ENCODE data around the gene POR. TPM values are rescaled to one million over a fixed set of nuclear protein-coding genes. Genes with fewer than 3 reads are reported as not detected.

The POR gene
- polyA plus RNA-seq, 4 donors: 80.5 to 461 (median 262) TPM

- no peak for FAIRE-seq
- 75 to 87% (median 84%) methylated on average over 9 to 10 of the region's 10 CpGs for WGBS, 3 donors
Observed at GRCh38 chr7:75968012-75968411, 53.1 kb downstream of the POR start.

GRCh38 chr7:75968561-75969001 lies 53.6 kb downstream of the POR start:
- H3K27ac ChIP-seq (ENCODE audit: low read depth in 1 of 3, low read length in 2 of 3): peak overlapping the region in 1 of 3 donors; percentile 41
- FAIRE-seq (no peak), DNase-seq (no peak)
- H3K9me3 ChIP-seq (ENCODE audit: control insufficient read depth in 2 of 2, insufficient read depth in 1 of 2, low read depth in 1 of 2, low read length in 1 of 2): no peaks in the 10 kb centered on the region
- H3K36me3 ChIP-seq (ENCODE audit: control insufficient read depth in 3 of 3, insufficient read depth in 2 of 3, low read depth in 1 of 3, low read length in 3 of 3): peaks cover 0 to 62% (median 27%) of the 10 kb centered on the region in 3 donors
- no peaks in the 10 kb centered on the region for H3K27me3 ChIP-seq (ENCODE audit: control insufficient read depth in 3 of 3, insufficient read depth in 3 of 3, low read length in 3 of 3)
- no peak overlapping the region for H3K4me3 ChIP-seq (ENCODE audit: low read depth in 1 of 3, low read length in 3 of 3)
- peaks cover 0 to 7% (median 3%) of the 10 kb centered on the region in 3 donors for H3K4me1 ChIP-seq (ENCODE audit: control insufficient read depth in 3 of 3, insufficient read depth in 2 of 3, low read depth in 1 of 3, low read length in 2 of 3)
- WGBS, 3 donors: 83 to 95% (median 87%) methylated on average over 12 of the region's 12 CpGs

More at GRCh38 chr7:75968012-75968411, 53.1 kb downstream of the POR start:
- no peak overlapping the region for H3K4me3 ChIP-seq (ENCODE audit: low read depth in 1 of 3, low read length in 3 of 3)
- H3K36me3 ChIP-seq (ENCODE audit: control insufficient read depth in 3 of 3, insufficient read depth in 2 of 3, low read depth in 1 of 3, low read length in 3 of 3): peaks cover 0 to 62% (median 26%) of the 10 kb centered on the region in 3 donors
- H3K9me3 ChIP-seq (ENCODE audit: control insufficient read depth in 2 of 2, insufficient read depth in 1 of 2, low read depth in 1 of 2, low read length in 1 of 2): no peaks in the 10 kb centered on the region
- no peak for DNase-seq
- no peaks in the 10 kb centered on the region for H3K27me3 ChIP-seq (ENCODE audit: control insufficient read depth in 3 of 3, insufficient read depth in 3 of 3, low read length in 3 of 3)
- H3K27ac ChIP-seq (ENCODE audit: low read depth in 1 of 3, low read length in 2 of 3): peak overlapping the region in 1 of 3 donors; percentile 35
- peaks cover 0 to 7% (median 3%) of the 10 kb centered on the region in 3 donors for H3K4me1 ChIP-seq (ENCODE audit: control insufficient read depth in 3 of 3, insufficient read depth in 2 of 3, low read depth in 1 of 3, low read length in 2 of 3)

- DNase-seq (no peak), FAIRE-seq (no peak)
- H3K27me3 ChIP-seq (ENCODE audit: control insufficient read depth in 3 of 3, insufficient read depth in 3 of 3, low read length in 3 of 3): no peaks in the 10 kb centered on the region
- H3K4me1 ChIP-seq (ENCODE audit: control insufficient read depth in 3 of 3, insufficient read depth in 2 of 3, low read depth in 1 of 3, low read length in 2 of 3): peaks cover 0 to 7% (median 3%) of the 10 kb centered on the region in 3 donors
- H3K9me3 ChIP-seq (ENCODE audit: control insufficient read depth in 2 of 2, insufficient read depth in 1 of 2, low read depth in 1 of 2, low read length in 1 of 2): no peaks in the 10 kb centered on the region
- 74 to 86% (median 79%) methylated on average over 13 of the region's 13 CpGs for WGBS, 3 donors
- peak overlapping the region in 1 of 3 donors; percentile 55 for H3K27ac ChIP-seq (ENCODE audit: low read depth in 1 of 3, low read length in 2 of 3)
- peaks cover 0 to 65% (median 30%) of the 10 kb centered on the region in 3 donors for H3K36me3 ChIP-seq (ENCODE audit: control insufficient read depth in 3 of 3, insufficient read depth in 2 of 3, low read depth in 1 of 3, low read length in 3 of 3)
- no peak overlapping the region for H3K4me3 ChIP-seq (ENCODE audit: low read depth in 1 of 3, low read length in 3 of 3)
Observed at GRCh38 chr7:75969182-75969581, 54.2 kb downstream of the POR start.

GRCh38 chr7:75969704-75970498 lies 54.9 kb downstream of the POR start:
- FAIRE-seq (no peak), DNase-seq (no peak)
- WGBS, 3 donors: 90 to 94% (median 94%) methylated on average over 30 of the region's 30 CpGs
- no peak overlapping the region for H3K4me3 ChIP-seq (ENCODE audit: low read depth in 1 of 3, low read length in 3 of 3)
- no peaks in the 10 kb centered on the region for H3K27me3 ChIP-seq (ENCODE audit: control insufficient read depth in 3 of 3, insufficient read depth in 3 of 3, low read length in 3 of 3)
- no peaks in the 10 kb centered on the region for H3K9me3 ChIP-seq (ENCODE audit: control insufficient read depth in 2 of 2, insufficient read depth in 1 of 2, low read depth in 1 of 2, low read length in 1 of 2)
- peaks cover 0 to 7% (median 3%) of the 10 kb centered on the region in 3 donors for H3K4me1 ChIP-seq (ENCODE audit: control insufficient read depth in 3 of 3, insufficient read depth in 2 of 3, low read depth in 1 of 3, low read length in 2 of 3)
- H3K27ac ChIP-seq (ENCODE audit: low read depth in 1 of 3, low read length in 2 of 3): peak overlapping the region in 1 of 3 donors; percentile 55
- peaks cover 0 to 66% (median 30%) of the 10 kb centered on the region in 3 donors for H3K36me3 ChIP-seq (ENCODE audit: control insufficient read depth in 3 of 3, insufficient read depth in 2 of 3, low read depth in 1 of 3, low read length in 3 of 3)

- peaks cover 0 to 54% (median 24%) of the 10 kb centered on the region in 3 donors for H3K36me3 ChIP-seq (ENCODE audit: control insufficient read depth in 3 of 3, insufficient read depth in 2 of 3, low read depth in 1 of 3, low read length in 3 of 3)
- peaks cover 0 to 7% (median 0%) of the 10 kb centered on the region in 3 donors for H3K4me1 ChIP-seq (ENCODE audit: control insufficient read depth in 3 of 3, insufficient read depth in 2 of 3, low read depth in 1 of 3, low read length in 2 of 3)
Observed at GRCh38 chr7:75971309-75971960, 56.5 kb downstream of the POR start.

GRCh38 chr7:75971961-75972763 lies 57.2 kb downstream of the POR start:
- WGBS, 3 donors: 70 to 80% (median 79%) methylated on average over 19 of the region's 19 CpGs
- Histone ChIP-seq H3K4me1 (ENCODE audit: control insufficient read depth in 3 of 3, insufficient read depth in 2 of 3, low read depth in 1 of 3, low read length in 2 of 3) (peaks cover 0 to 7% (median 0%) of the 10 kb centered on the region in 3 donors), H3K27me3 (ENCODE audit: control insufficient read depth in 3 of 3, insufficient read depth in 3 of 3, low read length in 3 of 3) (no peaks in the 10 kb centered on the region), H3K9me3 (ENCODE audit: control insufficient read depth in 2 of 2, insufficient read depth in 1 of 2, low read depth in 1 of 2, low read length in 1 of 2) (no peaks in the 10 kb centered on the region), H3K27ac (ENCODE audit: low read depth in 1 of 3, low read length in 2 of 3) (peak overlapping the region in 2 of 3 donors; percentile 30 to 42), H3K4me3 (ENCODE audit: low read depth in 1 of 3, low read length in 3 of 3) (no peak overlapping the region), H3K36me3 (ENCODE audit: control insufficient read depth in 3 of 3, insufficient read depth in 2 of 3, low read depth in 1 of 3, low read length in 3 of 3) (peaks cover 0 to 51% (median 24%) of the 10 kb centered on the region in 3 donors)
- no peak for DNase-seq
- no peak for FAIRE-seq

More at GRCh38 chr7:75971309-75971960, 56.5 kb downstream of the POR start:
- WGBS, 3 donors: 71 to 78% (median 76%) methylated on average over 14 of the region's 14 CpGs
- peak overlapping the region in 1 of 3 donors; percentile 30 for H3K27ac ChIP-seq (ENCODE audit: low read depth in 1 of 3, low read length in 2 of 3)
- no peaks in the 10 kb centered on the region for H3K27me3 ChIP-seq (ENCODE audit: control insufficient read depth in 3 of 3, insufficient read depth in 3 of 3, low read length in 3 of 3)
- no peaks in the 10 kb centered on the region for H3K9me3 ChIP-seq (ENCODE audit: control insufficient read depth in 2 of 2, insufficient read depth in 1 of 2, low read depth in 1 of 2, low read length in 1 of 2)
- no peak overlapping the region for H3K4me3 ChIP-seq (ENCODE audit: low read depth in 1 of 3, low read length in 3 of 3)
- FAIRE-seq (no peak), DNase-seq (peak in 1 of 2 donors; percentile 43)

GRCh38 chr7:75977743-75978142 lies 62.8 kb downstream of the POR start:
- WGBS, 3 donors: 72 to 90% (median 87%) methylated on average over 8 of the region's 8 CpGs
- Histone ChIP-seq H3K27ac (ENCODE audit: low read depth in 1 of 3, low read length in 2 of 3) (no peak overlapping the region), H3K36me3 (ENCODE audit: control insufficient read depth in 3 of 3, insufficient read depth in 2 of 3, low read depth in 1 of 3, low read length in 3 of 3) (peaks cover 6 to 69% (median 11%) of the 10 kb centered on the region in 3 donors), H3K27me3 (ENCODE audit: control insufficient read depth in 3 of 3, insufficient read depth in 3 of 3, low read length in 3 of 3) (no peaks in the 10 kb centered on the region), H3K4me3 (ENCODE audit: low read depth in 1 of 3, low read length in 3 of 3) (no peak overlapping the region), H3K9me3 (ENCODE audit: control insufficient read depth in 2 of 2, insufficient read depth in 1 of 2, low read depth in 1 of 2, low read length in 1 of 2) (no peaks in the 10 kb centered on the region), H3K4me1 (ENCODE audit: control insufficient read depth in 3 of 3, insufficient read depth in 2 of 3, low read depth in 1 of 3, low read length in 2 of 3) (peaks cover 0 to 17% (median 0%) of the 10 kb centered on the region in 3 donors)
- FAIRE-seq: no peak
- no peak for DNase-seq

All from small intestine (tissue), 7 donors.